T-cell (primary cell): ENCODE measurements around the gene ZNF385A. TPM values are rescaled to one million over a fixed set of nuclear protein-coding genes. Genes with fewer than 3 reads are reported as not detected.
A peak's percentile ranks its signal among the peaks of the same experiment; 100 is the strongest.
"Not testable (repeated sequence)": the region's sequence is repeated elsewhere in the genome, so short reads cannot be mapped to it uniquely, and the experiment has no call there.

ENCODE experiments used
- ATAC-seq, 4 experiments: fragments of 200-7000 bp in 3 of 4; fragments of 150-1000 bp in 1 of 4; cut with Tn5 transposase; replicated peaks in 1 of 4; 1 replicate in 3 of 4; 2 replicates in 1 of 4; pipeline ENCODE4 v1.10.0; 2021; ENCODE audit warnings: moderate library complexity in 3 of 4, mild to moderate bottlenecking in 2 of 4, moderate number of reproducible peaks in 1 of 4
- CTCF ChIA-PET, 2 donors: fragments of 300-600 bp; sonication (Branson Sonifier 250); formaldehyde crosslinking; loops; one replicate each; lab custom pipeline; 2022; ENCODE audit warnings: antibody characterized with exemption in 2 of 2; lab: Charles Lee
- POLR2A ChIA-PET, 2 donors: fragments of 300-600 bp; sonication (Branson Sonifier 250); formaldehyde crosslinking; loops; one replicate each; lab custom pipeline; 2022; ENCODE audit warnings: antibody characterized with exemption in 2 of 2; lab: Charles Lee
- DNase-seq, 35 experiments: peaks; one replicate each; pipeline versions ENCODE4 v3.0.0 to v3.0.0-alpha.2; 2013 to 2023
- H3K27ac ChIP-seq: one replicate; pipeline ENCODE4 v1.5.1; 2013; ENCODE audit warnings: low read length
- H3K27me3 ChIP-seq, 2 experiments: replicated peaks in 1 of 2; 1 replicate in 1 of 2; 2 replicates in 1 of 2; pipeline versions ENCODE4 v1.6.1 to v1.7.0; 2013; ENCODE audit warnings: low read length in 1 of 2, mixed read lengths in 1 of 2; ENCODE audit not compliant: control insufficient read depth in 2 of 2, insufficient read depth in 2 of 2; ENCODE audit errors: extremely low read depth in 1 of 2
- H3K36me3 ChIP-seq, 2 donors: 1 replicate in 1 of 2; 2 replicates in 1 of 2; pipeline versions ENCODE4 v1.6.1 to v1.7.0; 2013; ENCODE audit warnings: low read length in 1 of 2; ENCODE audit not compliant: control insufficient read depth in 2 of 2, insufficient read depth in 1 of 2; ENCODE audit errors: extremely low read depth in 1 of 2
- H3K4me1 ChIP-seq, 2 experiments: 1 replicate in 1 of 2; 2 replicates in 1 of 2; pipeline versions ENCODE4 v1.6.1 to v1.7.0; 2013; ENCODE audit warnings: low read length in 2 of 2, mixed read lengths in 1 of 2; ENCODE audit not compliant: insufficient read depth in 2 of 2, control insufficient read depth in 1 of 2; ENCODE audit errors: extremely low read depth in 1 of 2
- H3K4me3 ChIP-seq, 2 donors: 1 replicate in 1 of 2; 2 replicates in 1 of 2; pipeline versions ENCODE4 v1.5.1 to v1.7.0; 2013; ENCODE audit warnings: mild to moderate bottlenecking in 2 of 2, low read length in 1 of 2, moderate library complexity in 1 of 2; ENCODE audit not compliant: control insufficient read depth in 1 of 2; ENCODE audit errors: extremely low read depth in 1 of 2
- H3K9me3 ChIP-seq: 2 replicates; pipeline ENCODE4 v1.7.0; 2013
- H3K27ac Mint-ChIP-seq, 2 donors: one replicate each; pipeline ENCODE4 v1.8.0; 2020 to 2021; ENCODE audit warnings: mild to moderate bottlenecking in 2 of 2, mixed read lengths in 2 of 2
- H3K27me3 Mint-ChIP-seq, 2 donors: one replicate each; pipeline ENCODE4 v1.8.0; 2021 to 2022; ENCODE audit warnings: mixed read lengths in 2 of 2
- H3K36me3 Mint-ChIP-seq: one replicate; pipeline ENCODE4 v1.8.0; 2021; ENCODE audit warnings: mixed read lengths
- H3K4me1 Mint-ChIP-seq, 3 donors: one replicate each; pipeline ENCODE4 v1.8.0; 2020 to 2022; ENCODE audit warnings: mixed read lengths in 3 of 3, mild to moderate bottlenecking in 1 of 3
- H3K4me3 Mint-ChIP-seq, 3 donors: one replicate each; pipeline ENCODE4 v1.8.0; 2020 to 2022; ENCODE audit warnings: mild to moderate bottlenecking in 3 of 3, mixed read lengths in 3 of 3, moderate library complexity in 3 of 3
- H3K9me3 Mint-ChIP-seq, 3 donors: one replicate each; pipeline ENCODE4 v1.8.0; 2020 to 2022; ENCODE audit warnings: mixed read lengths in 3 of 3
- WGBS: methylation state at CpG from one replicate; pipeline ENCODE4 v1.1.5; 2013; ENCODE audit warnings: missing lambda C conversion rate; ENCODE audit not compliant: insufficient coverage; 5-methylcytosine and 5-hydroxymethylcytosine counted together
- total RNA-seq, 35 experiments: library from RNA in 6 of 35; stranded (reverse) in 6 of 35; fragments of 120-200 nt in 1 of 35; gene quantifications; one replicate each; pipeline versions ENCODE4 v1.2.1 to v1.2.4 and lab custom pipeline; 2013 to 2026

Gene ZNF385A
- total RNA-seq, 5 donors from 2014 or later (not counting 1 experiment from before 2014, with no cell fraction given): 0.90 to 2.7 (median 1.2) TPM

- Mint-ChIP-seq H3K4me1 (peaks cover 18 to 27% (median 20%) of the 10 kb centered on the region in 3 donors), H3K4me3 (no peak overlapping the region), H3K9me3 (no peaks in the 10 kb centered on the region), H3K36me3 (peaks cover 5% of the 10 kb centered on the region), H3K27ac (peak overlapping the region; percentile 27 to 48), H3K27me3 (no peaks in the 10 kb centered on the region)
- ATAC-seq (no peak), DNase-seq (no peak)
- Histone ChIP-seq H3K36me3 (peaks cover 0 to 3% of the 10 kb centered on the region in 2 donors), H3K4me3 (no peak overlapping the region), H3K27ac (no peak overlapping the region), H3K9me3 (no peaks in the 10 kb centered on the region), H3K4me1 (peaks cover 6 to 31% of the 10 kb centered on the region in 2 experiments), H3K27me3 (no peaks in the 10 kb centered on the region)
- CTCF ChIA-PET: interaction anchor here in 1 of 2 donors (1.2 to 1.5 kb wide), 2 partner anchors 13 to 31 kb away, joined by 3 to 7 read pairs; partner anchors contain the start of gene COPZ1
- WGBS: 90% methylated on average over 2 of the region's 3 CpGs
- POLR2A ChIA-PET: interaction anchor here in 1 of 2 donors (0.8 kb wide), 1 partner anchor 12 kb away, joined by 4 read pairs; no protein-coding TSS in a partner anchor
Observed at GRCh38 chr12:54356228-54356627, 28.3 kb downstream of the ZNF385A start.

GRCh38 chr12:54355104-54355815 is 29.3 kb downstream of the ZNF385A start:
- ChIA-PET CTCF (interaction anchor here in 1 of 2 donors (1.2 kb wide), 1 partner anchor 31 kb away, joined by 7 read pairs; the partner anchor contains the start of gene COPZ1), POLR2A (interaction anchor here in 1 of 2 donors (0.8 kb wide), 1 partner anchor 13 kb away, joined by 4 read pairs; no protein-coding TSS in a partner anchor)
- Histone ChIP-seq H3K36me3 (peaks cover 0 to 12% of the 10 kb centered on the region in 2 donors), H3K4me1 (peaks cover 6 to 31% of the 10 kb centered on the region in 2 experiments), H3K4me3 (no peak overlapping the region), H3K9me3 (no peaks in the 10 kb centered on the region), H3K27ac (no peak overlapping the region), H3K27me3 (no peaks in the 10 kb centered on the region)
- Mint-ChIP-seq H3K4me3 (no peak overlapping the region), H3K36me3 (peaks cover 15% of the 10 kb centered on the region), H3K4me1 (peaks cover 16 to 22% (median 18%) of the 10 kb centered on the region in 3 donors), H3K27ac (no peak overlapping the region), H3K27me3 (no peaks in the 10 kb centered on the region), H3K9me3 (no peaks in the 10 kb centered on the region)
- ATAC-seq (no peak), DNase-seq (no peak)
- WGBS: 86% methylated on average over 4 of the region's 6 CpGs

- DNase-seq, H3K27ac ChIP-seq, H3K27me3 Mint-ChIP-seq, H3K4me3 ChIP-seq, H3K9me3 Mint-ChIP-seq, H3K4me3 Mint-ChIP-seq, H3K27ac Mint-ChIP-seq, H3K27me3 ChIP-seq, ATAC-seq, H3K9me3 ChIP-seq: not testable (repeated sequence)
- Mint-ChIP-seq H3K36me3 (peaks cover 23% of the 10 kb centered on the region), H3K4me1 (peaks cover 16 to 21% (median 18%) of the 10 kb centered on the region in 3 donors)
- Histone ChIP-seq H3K4me1 (peaks cover 4 to 25% of the 10 kb centered on the region in 2 experiments), H3K36me3 (peaks cover 0 to 22% of the 10 kb centered on the region in 2 donors)
- ChIA-PET POLR2A (interaction anchor here in 1 of 2 donors (0.6 kb wide), 2 partner anchors 27 to 63 kb away, joined by 3 to 8 read pairs; no protein-coding TSS in a partner anchor), CTCF (interaction anchor here (0.6 kb wide), 2 partner anchors 18 to 167 kb away, joined by 3 to 4 read pairs; no protein-coding TSS in a partner anchor)
- 100% methylated on average over 1 of the region's 7 CpGs for WGBS
Observed at GRCh38 chr12:54354271-54354670, 30.3 kb downstream of the ZNF385A start.

- DNase-seq (no peak), ATAC-seq (no peak)
- H3K36me3 ChIP-seq: peaks cover 0 to 31% of the 10 kb centered on the region in 2 donors
- Mint-ChIP-seq H3K4me3 (peak overlapping the region in 1 of 3 donors; percentile 84), H3K9me3 (no peaks in the 10 kb centered on the region), H3K27me3 (no peaks in the 10 kb centered on the region), H3K36me3 (peaks cover 26% of the 10 kb centered on the region), H3K27ac (peak overlapping the region in 1 of 2 donors; percentile 80), H3K4me1 (peaks cover 16 to 21% (median 18%) of the 10 kb centered on the region in 3 donors)
- no peak overlapping the region for H3K4me3 ChIP-seq
- no peaks in the 10 kb centered on the region for H3K27me3 ChIP-seq
- no peak overlapping the region for H3K27ac ChIP-seq
- CTCF ChIA-PET: interaction anchor here in 1 of 2 donors (0.5 kb wide), 1 partner anchor 28 kb away, joined by 4 read pairs; the partner anchor contains the start of gene COPZ1
- POLR2A ChIA-PET: interaction anchor here in 1 of 2 donors (1.2 kb wide), 1 partner anchor 28 kb away, joined by 5 read pairs; the partner anchor contains the start of gene COPZ1
- H3K9me3 ChIP-seq: no peaks in the 10 kb centered on the region
- 83% methylated on average over 1 of the region's 1 CpG for WGBS
- peaks cover 0 to 18% of the 10 kb centered on the region in 2 experiments for H3K4me1 ChIP-seq
Observed at GRCh38 chr12:54352891-54353874, 31.4 kb downstream of the ZNF385A start.

- no peaks in the 10 kb centered on the region for H3K27me3 ChIP-seq
- H3K9me3 Mint-ChIP-seq: no peaks in the 10 kb centered on the region
- peak overlapping the region; percentile 29 to 34 for H3K4me3 ChIP-seq
- H3K27ac Mint-ChIP-seq: peak overlapping the region; percentile 77 to 80
- DNase-seq (peak in 13 of 35 experiments; percentile 9 to 48 (median 20)), ATAC-seq (peak; percentile 71 to 91 (median 76))
- POLR2A ChIA-PET: interaction anchor here in 1 of 2 donors (1.2 kb wide), 1 partner anchor 27 kb away, joined by 5 read pairs; the partner anchor contains the start of gene COPZ1
- H3K4me1 Mint-ChIP-seq: peaks cover 16 to 18% (median 18%) of the 10 kb centered on the region in 3 donors
- 23% methylated on average over 3 of the region's 21 CpGs for WGBS
- H3K4me1 ChIP-seq: peaks cover 0 to 9% of the 10 kb centered on the region in 2 experiments
- H3K36me3 Mint-ChIP-seq: peaks cover 37% of the 10 kb centered on the region
- peak overlapping the region; percentile 17 for H3K27ac ChIP-seq
- H3K4me3 Mint-ChIP-seq: peak overlapping the region; percentile 63 to 84 (median 73)
- no peaks in the 10 kb centered on the region for H3K9me3 ChIP-seq
- peaks cover 0 to 42% of the 10 kb centered on the region in 2 donors for H3K36me3 ChIP-seq
- no peaks in the 10 kb centered on the region for H3K27me3 Mint-ChIP-seq
- CTCF ChIA-PET: interaction anchor here in 1 of 2 donors (0.6 kb wide), 2 partner anchors 16 to 129 kb away, joined by 5 read pairs; no protein-coding TSS in a partner anchor
Observed at GRCh38 chr12:54352022-54352531, 32.5 kb downstream of the ZNF385A start.
